GM10266 (cell line): ENCODE data around the gene CNTN1.

Experiments used
- DNase-seq: peaks from one replicate; pipeline ENCODE4 v3.0.0; 2012; ENCODE audit errors: extremely low spot score
- CTCF ChIP-seq: IDR thresholded peaks from 2 replicates; pipeline ENCODE4 v1.5.1; 2012; ENCODE audit warnings: mild to moderate bottlenecking, low read depth; ENCODE audit not compliant: control insufficient read depth, insufficient read depth; ENCODE audit errors: missing control alignments

The CNTN1 gene

GRCh38 chr12:41055875-41056577 is 363.8 kb downstream of the CNTN1 start:
- TF ChIP-seq CTCF: no peak
- no peak for DNase-seq

GRCh38 chr12:41058266-41058665 is 366.0 kb downstream of the CNTN1 start:
- DNase-seq: no peak
- TF ChIP-seq CTCF: no peak

- no peak for DNase-seq
- no peak for TF ChIP-seq CTCF
Observed at GRCh38 chr12:41061192-41061591, 369.0 kb downstream of the CNTN1 start.

DNA sequence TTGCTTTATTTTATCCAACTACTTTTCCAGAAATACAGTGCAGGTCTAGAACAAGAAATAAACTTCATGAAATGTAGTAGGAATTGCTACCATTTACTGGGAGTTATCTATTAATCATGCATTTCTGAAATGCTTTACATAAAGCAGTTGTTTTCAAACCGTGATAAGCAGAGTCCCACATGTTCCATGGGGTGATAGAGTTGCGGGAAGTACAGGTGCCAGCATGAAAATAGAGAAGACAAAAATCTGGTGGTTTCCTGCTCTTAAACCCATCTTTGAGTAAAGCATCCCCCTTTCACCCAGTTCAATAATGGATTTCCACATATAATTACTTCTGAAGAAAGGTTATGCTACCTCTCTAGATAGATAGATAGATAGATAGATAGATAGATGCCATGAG is 372.2 kb downstream of the CNTN1 start:
- no peak for DNase-seq
- TF ChIP-seq CTCF: no peak

DNA sequence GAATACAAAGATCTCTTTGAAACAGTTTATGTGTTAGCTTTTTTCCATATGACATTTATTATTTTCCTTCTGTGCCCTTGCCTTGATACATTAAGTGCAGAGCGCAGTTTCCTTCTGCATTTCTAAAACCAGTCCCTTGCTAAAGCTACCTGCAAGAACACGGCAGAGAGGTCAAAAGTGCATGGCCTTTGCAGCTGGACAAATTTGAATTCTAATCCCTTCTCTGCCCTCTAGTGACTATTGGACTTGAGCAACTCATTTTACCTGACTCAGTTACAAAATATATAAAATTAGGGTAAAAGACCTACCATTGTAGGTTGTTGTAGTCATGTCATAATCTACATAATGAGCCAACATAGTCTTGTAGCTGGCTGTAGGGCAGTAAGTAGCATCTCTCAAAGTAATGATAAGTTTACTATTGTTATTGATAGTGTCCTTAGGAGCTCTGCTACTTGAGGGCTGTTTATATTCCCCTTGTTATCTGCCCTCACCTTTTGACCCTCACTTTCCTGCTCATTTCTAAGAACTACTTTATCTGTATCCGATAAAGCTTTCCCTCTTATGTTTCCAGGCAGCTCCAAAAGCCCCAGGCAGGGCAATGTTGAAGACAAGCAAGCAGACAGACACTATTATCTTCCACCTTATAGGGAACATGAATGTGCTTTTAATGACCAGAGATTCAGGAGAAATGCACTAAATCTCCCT is 375.9 kb downstream of the CNTN1 start:
- no peak for DNase-seq
- TF ChIP-seq CTCF: no peak

GRCh38 chr12:41073633-41074472 is 381.6 kb downstream of the CNTN1 start:
- no peak for DNase-seq
- TF ChIP-seq CTCF: no peak
